ENCODE measurements around the gene IZUMO3.
"Not testable (repeated sequence)": the region's sequence is repeated elsewhere in the genome, so short reads cannot be mapped to it uniquely, and the experiment has no call there.

DNA sequence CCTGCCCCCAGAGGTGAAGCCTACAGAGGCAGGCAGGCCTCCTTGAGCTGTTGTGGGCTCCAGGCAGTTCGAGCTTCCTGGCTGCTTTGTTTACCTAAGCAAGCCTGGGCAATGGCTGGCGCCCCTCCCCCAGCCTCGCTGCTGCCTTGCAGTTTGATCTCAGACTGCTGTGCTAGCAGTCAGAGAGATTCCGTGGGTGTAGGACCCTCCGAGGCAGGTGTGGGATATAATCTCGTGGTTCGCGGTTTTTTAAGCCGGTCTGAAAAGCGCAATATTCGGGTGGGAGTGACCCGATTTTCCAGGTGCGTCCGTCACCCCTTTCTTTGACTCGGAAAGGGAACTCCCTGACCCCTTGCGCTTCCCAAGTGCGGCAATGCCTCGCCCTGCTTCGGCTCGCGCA is 34.3 kb upstream of the IZUMO3 start:
- TF ChIP-seq, protein P1, sequence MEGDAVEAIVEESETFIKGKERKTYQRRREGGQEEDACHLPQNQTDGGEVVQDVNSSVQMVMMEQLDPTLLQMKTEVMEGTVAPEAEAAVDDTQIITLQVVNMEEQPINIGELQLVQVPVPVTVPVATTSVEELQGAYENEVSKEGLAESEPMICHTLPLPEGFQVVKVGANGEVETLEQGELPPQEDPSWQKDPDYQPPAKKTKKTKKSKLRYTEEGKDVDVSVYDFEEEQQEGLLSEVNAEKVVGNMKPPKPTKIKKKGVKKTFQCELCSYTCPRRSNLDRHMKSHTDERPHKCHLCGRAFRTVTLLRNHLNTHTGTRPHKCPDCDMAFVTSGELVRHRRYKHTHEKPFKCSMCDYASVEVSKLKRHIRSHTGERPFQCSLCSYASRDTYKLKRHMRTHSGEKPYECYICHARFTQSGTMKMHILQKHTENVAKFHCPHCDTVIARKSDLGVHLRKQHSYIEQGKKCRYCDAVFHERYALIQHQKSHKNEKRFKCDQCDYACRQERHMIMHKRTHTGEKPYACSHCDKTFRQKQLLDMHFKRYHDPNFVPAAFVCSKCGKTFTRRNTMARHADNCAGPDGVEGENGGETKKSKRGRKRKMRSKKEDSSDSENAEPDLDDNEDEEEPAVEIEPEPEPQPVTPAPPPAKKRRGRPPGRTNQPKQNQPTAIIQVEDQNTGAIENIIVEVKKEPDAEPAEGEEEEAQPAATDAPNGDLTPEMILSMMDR (optimal IDR thresholded peaks at IDR 0.05 in 1 of 3, IDR thresholded peaks at IDR 0.05 in 1 of 3, conservative IDR thresholded peaks at IDR 0.05 in 1 of 3; ENCODE audit: extremely low read depth in 1 of 3, insufficient read depth in 2 of 3, low read length in 3 of 3), result not testable (repeated sequence)
- not testable (repeated sequence) for TF ChIP-seq EZH2 (IDR thresholded peaks at IDR 0.05; ENCODE audit: low read length)

All from keratinocyte (primary cell).